Small intestine (tissue), 7 donors: ENCODE measurements around the gene COQ10A. TPM values are rescaled to one million over a fixed set of nuclear protein-coding genes. Genes with fewer than 3 reads are reported as not detected.
A peak's percentile ranks its signal among the peaks of the same experiment; 100 is the strongest.
"Not testable (repeated sequence)": the region's sequence is repeated elsewhere in the genome, so short reads cannot be mapped to it uniquely, and the experiment has no call there.

Source experiments
- DNase-seq, 2 donors: peaks; one replicate each; pipeline versions ENCODE4 v3.0.0 to v3.0.0-alpha.2; 2013
- FAIRE-seq: peaks from 2 replicates; lab custom pipeline; 2012; peaks lifted over from hg19 to GRCh38; lab: Jason Lieb, UNC
- H3K27ac ChIP-seq, 3 donors: one replicate each; pipeline ENCODE4 v1.5.1; 2013; ENCODE audit warnings: low read length in 2 of 3, mild to moderate bottlenecking in 2 of 3, control low read depth in 1 of 3, inconsistent platforms in 1 of 3, low read depth in 1 of 3, moderate library complexity in 1 of 3
- H3K27me3 ChIP-seq, 3 donors: one replicate each; pipeline ENCODE4 v1.6.1; 2013; ENCODE audit warnings: low read length in 3 of 3, inconsistent platforms in 1 of 3; ENCODE audit not compliant: control insufficient read depth in 3 of 3, insufficient read depth in 3 of 3
- H3K36me3 ChIP-seq, 3 donors: one replicate each; pipeline ENCODE4 v1.6.1; 2013; ENCODE audit warnings: low read length in 3 of 3, inconsistent platforms in 1 of 3, low read depth in 1 of 3, mild to moderate bottlenecking in 1 of 3, moderate library complexity in 1 of 3; ENCODE audit not compliant: control insufficient read depth in 3 of 3, insufficient read depth in 2 of 3
- H3K4me1 ChIP-seq, 3 donors: one replicate each; pipeline ENCODE4 v1.6.1; 2013; ENCODE audit warnings: low read length in 2 of 3, inconsistent platforms in 1 of 3, low read depth in 1 of 3, mild to moderate bottlenecking in 1 of 3, moderate library complexity in 1 of 3; ENCODE audit not compliant: control insufficient read depth in 3 of 3, insufficient read depth in 2 of 3
- H3K4me3 ChIP-seq, 3 donors: one replicate each; pipeline ENCODE4 v1.5.1; 2013; ENCODE audit warnings: low read length in 3 of 3, control low read depth in 1 of 3, inconsistent platforms in 1 of 3, low read depth in 1 of 3, mild to moderate bottlenecking in 1 of 3, moderate library complexity in 1 of 3
- H3K9me3 ChIP-seq, 2 donors: one replicate each; pipeline ENCODE4 v1.6.1; 2013; ENCODE audit warnings: low read depth in 1 of 2, low read length in 1 of 2; ENCODE audit not compliant: control insufficient read depth in 2 of 2, insufficient read depth in 1 of 2
- WGBS, 3 donors: extraction: QIAGEN DNeasy Blood & Tissue Kit; methylation state at CpG; one replicate each; pipeline ENCODE4 v1.1.7; 2013; 5-methylcytosine and 5-hydroxymethylcytosine counted together
- polyA plus RNA-seq, 4 donors: library from polyadenylated mRNA; stranded (reverse) in 3 of 4; unstranded in 1 of 4; fragments of 200-250 nt in 3 of 4; fragments of 120-200 nt in 1 of 4; gene quantifications; one replicate each; pipeline versions ENCODE4 v1.2.1 to v1.2.3, GENCODE V29; 2013
- donor health status: healthy with polysubstance abuse.
- donor health status: control.
- donor health status: control.
- donor health status: Bipolar disorder and iron deficiency.
- donor health status: healthy.

COQ10A gene
- polyA plus RNA-seq, 4 donors, result 5.4 to 10.5 (median 8.0) TPM

DNA sequence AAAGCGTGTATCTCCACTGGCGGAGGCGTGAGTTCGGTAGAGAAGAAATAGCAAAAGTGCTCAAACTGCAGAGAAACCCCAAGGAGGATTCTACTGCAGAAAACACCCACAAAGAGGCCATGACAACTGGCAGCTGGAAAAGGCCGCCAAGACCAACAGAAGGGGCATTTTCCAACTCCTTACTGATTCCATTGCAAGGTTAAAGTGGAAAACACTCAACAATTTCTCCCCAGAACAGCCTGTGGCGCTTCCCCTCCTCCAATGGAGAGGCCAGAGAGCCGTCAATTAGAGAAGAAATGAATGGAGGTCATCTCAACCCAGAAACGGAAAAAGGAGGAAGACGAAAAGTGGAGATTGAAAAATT, 7.9 kb upstream of the COQ10A start:
- Histone ChIP-seq H3K27me3 (no peaks in the 10 kb centered on the region), H3K27ac (peak overlapping the region; percentile 56 to 77 (median 59)), H3K36me3 (peaks cover under 1 to 35% (median 8%) of the 10 kb centered on the region in 3 donors), H3K9me3 (no peaks in the 10 kb centered on the region), H3K4me1 (peaks cover 0 to 27% (median 3%) of the 10 kb centered on the region in 3 donors), H3K4me3 (peak overlapping the region; percentile 53 to 81 (median 59))
- DNase-seq, result no peak
- 14 to 23% (median 15%) methylated on average over 9 of the region's 9 CpGs for WGBS, 3 donors
- FAIRE-seq, result no peak

DNA sequence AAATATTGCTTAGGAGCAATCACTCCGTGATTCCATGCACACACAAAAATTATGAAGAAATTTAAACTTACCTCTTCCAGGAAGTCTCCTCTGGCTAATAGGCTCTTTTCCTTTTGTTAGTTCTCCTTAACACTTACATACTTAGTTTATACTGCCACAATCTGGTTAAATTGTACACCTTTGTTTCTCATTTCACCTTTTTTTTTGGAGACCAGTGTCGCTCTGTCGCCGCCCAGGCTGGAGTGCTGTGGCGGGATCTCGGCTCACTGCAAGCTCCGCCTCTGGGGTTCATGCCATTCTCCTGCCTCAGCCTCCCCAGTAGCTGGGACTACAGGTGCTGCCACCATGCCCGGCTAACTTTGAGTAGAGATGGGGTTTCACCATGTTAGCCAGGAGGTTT, 6.4 kb upstream of the COQ10A start:
- Histone ChIP-seq H3K4me3 (no peak overlapping the region), H3K9me3 (no peaks in the 10 kb centered on the region), H3K36me3 (peaks cover 0 to 19% (median 0%) of the 10 kb centered on the region in 3 donors), H3K4me1 (peaks cover 0 to 27% (median 3%) of the 10 kb centered on the region in 3 donors), H3K27ac (no peak overlapping the region), H3K27me3 (no peaks in the 10 kb centered on the region)
- FAIRE-seq, result no peak
- WGBS, 3 donors, result 92% methylated on average over 8 of the region's 8 CpGs
- DNase-seq, result no peak

DNA sequence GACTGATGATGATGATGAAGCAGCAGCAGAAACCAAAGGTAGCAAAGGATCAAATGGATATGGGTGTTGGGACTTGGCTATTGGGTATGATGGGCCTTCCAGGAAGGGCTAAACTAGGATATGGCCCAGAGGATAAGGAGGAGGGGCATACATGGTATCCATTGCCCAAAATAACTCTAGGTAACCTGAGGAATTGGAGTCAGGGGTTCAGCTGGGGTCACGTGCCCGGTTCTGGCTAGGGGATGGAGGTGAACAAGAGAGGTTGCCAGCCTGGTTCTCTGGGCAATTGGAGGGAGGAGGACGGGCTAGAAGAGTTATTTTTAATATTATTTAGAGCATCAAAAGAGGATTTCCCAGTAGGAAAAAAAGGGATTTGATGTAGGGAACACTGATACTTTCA, 5.8 kb upstream of the COQ10A start:
- H3K27ac ChIP-seq, result no peak overlapping the region
- FAIRE-seq, result no peak
- 92 to 100% (median 92%) methylated on average over 3 of the region's 3 CpGs for WGBS, 3 donors

GRCh38 chr12:56261503-56262232, 5.1 kb upstream of the COQ10A start:
- H3K27ac ChIP-seq, result peak overlapping the region in 2 of 3 donors; percentile 7 to 39
- DNase-seq (peak; percentile 58 to 73), FAIRE-seq (no peak)
- H3K27me3 ChIP-seq, result no peaks in the 10 kb centered on the region
- 74 to 82% (median 80%) methylated on average over 5 of the region's 5 CpGs for WGBS, 3 donors
- no peaks in the 10 kb centered on the region for H3K9me3 ChIP-seq
- H3K4me3 ChIP-seq, result no peak overlapping the region
- H3K4me1 ChIP-seq, result peaks cover 0 to 30% (median 3%) of the 10 kb centered on the region in 3 donors
- H3K36me3 ChIP-seq, result peaks cover 0 to 9% (median 0%) of the 10 kb centered on the region in 3 donors

More for the DNA sequence above, 5.8 kb upstream of the COQ10A start:
- H3K4me1 ChIP-seq, result peaks cover 0 to 30% (median 3%) of the 10 kb centered on the region in 3 donors
- DNase-seq, result no peak
- no peaks in the 10 kb centered on the region for H3K9me3 ChIP-seq
- no peaks in the 10 kb centered on the region for H3K27me3 ChIP-seq
- H3K36me3 ChIP-seq, result peaks cover 0 to 14% (median 0%) of the 10 kb centered on the region in 3 donors
- H3K4me3 ChIP-seq, result no peak overlapping the region

DNA sequence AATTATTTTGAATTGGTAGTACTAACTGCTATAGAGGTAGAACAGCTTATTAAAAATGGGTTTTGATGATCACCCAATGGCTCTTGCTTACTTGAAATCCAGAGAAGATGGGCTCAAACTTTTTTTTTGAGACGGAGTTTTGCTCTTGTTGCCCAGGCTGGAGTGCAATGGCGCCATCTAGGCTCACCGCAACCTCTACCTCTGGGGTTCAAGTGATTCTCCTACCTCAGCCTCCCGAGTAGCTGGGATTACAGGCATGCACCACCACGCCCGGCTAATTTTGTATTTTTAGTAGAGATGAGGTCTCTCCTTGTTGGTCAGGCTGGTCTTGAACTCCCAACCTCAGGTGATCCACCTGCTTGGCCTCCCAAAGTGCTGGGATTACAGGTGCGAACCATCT, 3.8 kb upstream of the COQ10A start:
- not testable (repeated sequence) for FAIRE-seq, H3K4me3 ChIP-seq, DNase-seq, H3K27ac ChIP-seq, H3K9me3 ChIP-seq, H3K36me3 ChIP-seq, H3K27me3 ChIP-seq
- H3K4me1 ChIP-seq, result peaks cover 0 to 23% (median 5%) of the 10 kb centered on the region in 3 donors
- WGBS, 3 donors, result 86 to 94% (median 88%) methylated on average over 7 of the region's 7 CpGs

DNA sequence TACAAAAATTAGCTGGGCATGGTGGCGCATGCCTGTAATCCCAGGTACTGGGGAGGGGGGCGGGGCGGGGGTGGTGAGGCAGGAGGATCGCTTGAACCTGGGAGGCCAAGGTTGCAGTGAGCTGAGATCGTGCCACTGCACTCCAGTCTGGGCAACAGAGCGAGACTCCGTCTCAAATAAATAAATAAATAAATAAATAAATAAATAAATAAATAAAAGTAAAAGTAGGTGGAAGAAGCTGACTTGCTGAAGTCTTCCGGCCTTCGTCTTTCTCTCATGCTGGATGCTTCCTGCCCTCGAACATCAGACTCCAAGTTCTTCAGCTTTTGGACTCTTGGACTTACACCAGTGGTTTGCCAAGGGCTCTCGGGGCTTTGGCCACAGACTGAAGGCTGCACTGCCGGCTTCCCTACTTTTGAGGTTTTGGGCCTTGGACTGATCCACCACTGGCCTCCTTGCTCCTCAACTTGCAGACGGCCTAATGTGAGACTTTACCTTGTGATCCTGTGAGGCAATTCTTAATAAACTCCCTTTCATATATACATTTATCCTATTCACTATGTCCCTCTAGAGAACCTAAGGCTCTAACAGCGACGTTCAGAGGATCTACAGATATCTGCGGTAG, 562 bp upstream of the COQ10A start:
- DNase-seq, H3K36me3 ChIP-seq, H3K27me3 ChIP-seq, FAIRE-seq, H3K9me3 ChIP-seq: not testable (repeated sequence)
- Histone ChIP-seq H3K27ac (peak overlapping the region; percentile 95 to 99 (median 97)), H3K4me1 (peaks cover 0 to 17% (median 5%) of the 10 kb centered on the region in 3 donors), H3K4me3 (peak overlapping the region; percentile 80 to 84 (median 82))
- WGBS, 3 donors, result 44 to 54% (median 45%) methylated on average over 16 of the region's 16 CpGs

DNA sequence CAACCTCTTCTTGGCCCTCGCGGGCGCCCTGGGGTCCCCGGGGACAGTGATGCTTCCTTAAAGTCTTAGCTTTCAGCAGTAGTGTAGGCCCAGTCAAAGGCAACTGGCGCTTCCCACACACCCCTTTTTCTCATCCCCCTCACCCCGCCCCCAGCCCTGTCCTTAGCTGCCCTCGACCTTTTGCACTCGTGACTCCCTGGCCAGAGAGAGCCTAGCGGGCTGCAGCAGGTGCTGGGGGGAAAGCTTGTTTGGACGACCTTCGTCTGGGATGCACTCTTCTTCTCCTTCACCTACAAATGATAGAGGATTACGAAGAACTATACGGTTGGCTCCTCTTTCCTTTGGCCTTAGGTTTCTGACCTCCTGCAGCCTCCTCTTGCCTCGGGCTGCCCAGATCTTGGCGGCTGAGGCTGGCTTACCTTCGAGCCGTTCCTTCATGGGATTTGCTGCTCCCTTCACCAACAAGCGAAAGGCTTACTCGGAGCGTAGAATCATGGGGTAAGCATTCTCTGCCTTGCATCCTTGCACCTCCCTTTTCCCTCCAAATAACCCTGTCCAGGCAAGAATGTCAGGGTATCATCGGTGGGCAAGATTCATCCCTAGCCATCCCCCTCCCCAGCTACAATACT, 815 bp downstream of the COQ10A start:
- peaks cover 0 to 11% (median 4%) of the 10 kb centered on the region in 3 donors for H3K36me3 ChIP-seq
- 26 to 31% (median 27%) methylated on average over 21 of the region's 21 CpGs for WGBS, 3 donors
- no peaks in the 10 kb centered on the region for H3K9me3 ChIP-seq
- peaks cover 0 to 8% (median 5%) of the 10 kb centered on the region in 3 donors for H3K4me1 ChIP-seq
- H3K27ac ChIP-seq, result peak overlapping the region; percentile 95 to 99 (median 97)
- no peaks in the 10 kb centered on the region for H3K27me3 ChIP-seq
- no peak for DNase-seq
- peak overlapping the region; percentile 80 to 84 (median 82) for H3K4me3 ChIP-seq
- no peak for FAIRE-seq

DNA sequence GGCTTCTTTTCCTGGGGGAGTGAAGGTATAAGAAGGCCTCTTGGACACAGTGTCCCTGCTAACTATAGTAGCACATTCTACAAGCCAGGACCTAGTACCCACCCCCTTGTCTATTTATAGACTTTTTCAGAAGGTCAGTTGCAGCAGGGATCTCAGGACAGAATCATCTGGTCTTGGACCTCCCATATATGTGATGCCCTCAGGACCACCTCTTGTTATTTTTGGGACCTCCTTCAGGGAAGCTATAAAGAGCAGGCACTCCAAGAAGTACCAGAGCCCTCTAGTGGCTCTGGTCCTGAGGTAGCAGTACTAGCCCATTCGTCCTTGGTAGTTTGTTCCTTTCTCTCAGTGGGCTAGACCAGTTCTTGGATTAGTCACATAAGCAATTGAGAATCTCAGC, 4.3 kb downstream of the COQ10A start:
- no peak overlapping the region for H3K27ac ChIP-seq
- peaks cover 0 to 5% (median 5%) of the 10 kb centered on the region in 3 donors for H3K4me1 ChIP-seq
- H3K36me3 ChIP-seq, result peaks cover 13 to 39% (median 23%) of the 10 kb centered on the region in 3 donors
- 10 to 31% (median 11%) methylated on average over 1 of the region's 1 CpG for WGBS, 3 donors
- no peak for FAIRE-seq
- H3K9me3 ChIP-seq, result no peaks in the 10 kb centered on the region
- H3K4me3 ChIP-seq, result no peak overlapping the region
- DNase-seq, result peak; percentile 28 to 33
- no peaks in the 10 kb centered on the region for H3K27me3 ChIP-seq
